RWPE1 (cell line): ENCODE results near the gene EXTL1.

Experiments used
- CTCF ChIA-PET: fragments of 350-600 bp; sonication (Branson Sonifier 250); formaldehyde crosslinking; extraction: SDS; loops from one replicate; lab custom pipeline; 2021; lab: Yijun Ruan, JAX
- POLR2A ChIA-PET: fragments of 400-600 bp; formaldehyde crosslinking; extraction: SDS; loops from one replicate; lab custom pipeline; 2020; ENCODE audit warnings: antibody characterized with exemption; ENCODE audit not compliant: low non-redundant PET; lab: Yijun Ruan, JAX
- DNase-seq: peaks from one replicate; pipeline ENCODE4 v3.0.0; 2012; ENCODE audit warnings: low spot score
- H3K27ac ChIP-seq: fragments of 450-650 bp; 2 replicates; pipeline ENCODE4 v1.5.1; 2017
- CTCF ChIP-seq: fragments of 450-650 bp; conservative IDR thresholded peaks from 2 replicates; pipeline ENCODE4 v1.5.1; 2017; ENCODE audit warnings: low read depth, mild to moderate bottlenecking

The EXTL1 gene

GRCh38 chr1:25990702-25991395 lies 30.7 kb upstream of the EXTL1 start:
- H3K27ac ChIP-seq, result no peak overlapping the region
- TF ChIP-seq CTCF, result no peak
- ChIA-PET CTCF (no interaction called here), POLR2A (no interaction called here)
- no peak for DNase-seq

GRCh38 chr1:25991937-25992688 lies 29.5 kb upstream of the EXTL1 start:
- TF ChIP-seq CTCF, result no peak
- no peak for DNase-seq
- ChIA-PET POLR2A (no interaction called here), CTCF (no interaction called here)
- H3K27ac ChIP-seq, result no peak overlapping the region

GRCh38 chr1:25992689-25993171 lies 28.8 kb upstream of the EXTL1 start:
- DNase-seq, result no peak
- no peak overlapping the region for H3K27ac ChIP-seq
- TF ChIP-seq CTCF, result no peak
- ChIA-PET CTCF (no interaction called here), POLR2A (no interaction called here)

- no peak overlapping the region for H3K27ac ChIP-seq
- ChIA-PET CTCF (interaction anchor here (0.7 kb wide), 2 partner anchors 139 to 434 kb away, joined by 4 to 5 read pairs; no protein-coding TSS in a partner anchor), POLR2A (interaction anchor here (0.6 kb wide), 1 partner anchor 16 kb away, joined by 4 read pairs; no protein-coding TSS in a partner anchor)
- no peak for DNase-seq
- no peak for TF ChIP-seq CTCF
Measured at GRCh38 chr1:25993197-25993951, 28.2 kb upstream of the EXTL1 start.

GRCh38 chr1:25994402-25995150 lies 27.0 kb upstream of the EXTL1 start:
- POLR2A ChIA-PET, result no interaction called here
- DNase-seq, result no peak
- CTCF ChIA-PET, result interaction anchor here (1.3 kb wide), 1 partner anchor 99 kb away, joined by 4 read pairs; no protein-coding TSS in a partner anchor
- TF ChIP-seq CTCF, result no peak
- no peak overlapping the region for H3K27ac ChIP-seq
